H1 (cell line): Measurements from ENCODE around the gene OSCAR. TPM values are rescaled to one million over a fixed set of nuclear protein-coding genes. Genes with fewer than 3 reads are reported as not detected.

Experiments used
- CTCF ChIA-PET: fragments of 300-600 bp; sonication (Branson Sonifier 250); formaldehyde crosslinking; loops from one replicate; lab custom pipeline; 2021; ENCODE audit not compliant: partially characterized antibody; lab: Charles Lee
- POLR2A ChIA-PET: fragments of 300-600 bp; sonication (Branson Sonifier 250); formaldehyde crosslinking; loops from one replicate; lab custom pipeline; 2021; ENCODE audit warnings: inconsistent platforms; ENCODE audit not compliant: partially characterized antibody; lab: Charles Lee
- DNase-seq, 2 experiments: peaks; one replicate each; pipeline versions ENCODE4 v3.0.0 to v3.0.0-alpha.2; 2010 to 2022; ENCODE audit warnings: low spot score in 2 of 2, low read depth in 1 of 2, mixed read lengths in 1 of 2
- FAIRE-seq: peaks from 2 replicates; lab custom pipeline; 2011; peaks lifted over from hg19 to GRCh38; lab: Jason Lieb, UNC
- H2AFZ ChIP-seq: 2 replicates; pipeline ENCODE4 v1.8.1; 2012; ENCODE audit warnings: low read length, inconsistent platforms
- H2AK5ac ChIP-seq: 2 replicates; pipeline ENCODE4 v1.6.1; 2013; ENCODE audit warnings: low read depth, low read length
- H2BK120ac ChIP-seq: replicated peaks from 2 replicates; pipeline ENCODE3; 2013; ENCODE audit warnings: low read depth, low read length, inconsistent platforms
- H2BK12ac ChIP-seq: 2 replicates; pipeline ENCODE4 v1.6.1; 2013; ENCODE audit warnings: low read depth, low read length
- H2BK15ac ChIP-seq: 2 replicates; pipeline ENCODE4 v1.6.1; 2013; ENCODE audit warnings: low read length
- H2BK20ac ChIP-seq: 2 replicates; pipeline ENCODE4 v1.6.1; 2013; ENCODE audit warnings: low read length
- H2BK5ac ChIP-seq: 2 replicates; pipeline ENCODE4 v1.6.1; 2013; ENCODE audit warnings: low read depth, low read length
- H3K14ac ChIP-seq: 2 replicates; pipeline ENCODE4 v1.6.1; 2013; ENCODE audit warnings: inconsistent platforms; ENCODE audit not compliant: insufficient read length
- H3K18ac ChIP-seq: 2 replicates; pipeline ENCODE4 v1.6.1; 2013; ENCODE audit warnings: low read length; ENCODE audit errors: extremely low read depth
- H3K23ac ChIP-seq: 2 replicates; pipeline ENCODE4 v1.6.1; 2013; ENCODE audit warnings: inconsistent platforms; ENCODE audit not compliant: insufficient read length
- H3K23me2 ChIP-seq: 2 replicates; pipeline ENCODE4 v1.6.1; 2013; ENCODE audit warnings: low read depth, low read length
- H3K27ac ChIP-seq: 2 replicates; pipeline ENCODE4 v1.6.1; 2011; ENCODE audit warnings: low read depth, low read length, inconsistent platforms
- H3K27me3 ChIP-seq, 4 experiments: replicated peaks in 1 of 4; 1 replicate in 1 of 4; 2 replicates in 3 of 4; pipeline versions ENCODE4 v1.6.1 to v1.8.1; 2011 to 2013; ENCODE audit warnings: low read length in 3 of 4, mild to moderate bottlenecking in 3 of 4, inconsistent platforms in 2 of 4, mixed read lengths in 2 of 4, moderate library complexity in 1 of 4; ENCODE audit not compliant: control insufficient read depth in 3 of 4, insufficient read depth in 3 of 4; ENCODE audit errors: extremely low read depth in 1 of 4
- H3K36me3 ChIP-seq, 4 experiments: 2 replicates each; pipeline versions ENCODE4 v1.6.1 to v1.8.1; 2011 to 2013; ENCODE audit warnings: mild to moderate bottlenecking in 4 of 4, low read length in 3 of 4, moderate library complexity in 2 of 4, control low read depth in 1 of 4, inconsistent platforms in 1 of 4; ENCODE audit not compliant: insufficient read depth in 4 of 4, control insufficient read depth in 2 of 4
- H3K4ac ChIP-seq: replicated peaks from 2 replicates; pipeline ENCODE3; 2013; ENCODE audit warnings: low read length, low read depth, mixed read lengths, inconsistent platforms; ENCODE audit not compliant: insufficient read length
- H3K4me1 ChIP-seq, 4 experiments: replicated peaks in 1 of 4; 1 replicate in 1 of 4; 2 replicates in 3 of 4; pipeline versions ENCODE4 v1.6.1 to v1.8.1; 2011 to 2013; ENCODE audit warnings: low read length in 3 of 4, inconsistent platforms in 2 of 4, mixed read lengths in 1 of 4; ENCODE audit not compliant: insufficient read depth in 4 of 4, control insufficient read depth in 3 of 4
- H3K4me2 ChIP-seq, 2 experiments: 2 replicates each; pipeline versions ENCODE4 v1.6.1 to v1.8.1; 2011 to 2013; ENCODE audit warnings: low read depth in 2 of 2, low read length in 2 of 2, control low read depth in 1 of 2, inconsistent platforms in 1 of 2, mild to moderate bottlenecking in 1 of 2; ENCODE audit not compliant: insufficient read depth in 1 of 2
- H3K4me3 ChIP-seq, 4 experiments: fragments of 200-600, 300-600 bp in 1 of 4; sonication (generic), shearing (Covaris generic), sonication (Bioruptor Twin) in 1 of 4; 2 replicates each; pipeline versions ENCODE4 v1.5.1 to v1.8.1; 2011 to 2016; ENCODE audit warnings: low read length in 4 of 4, low read depth in 3 of 4, control low read depth in 2 of 4, inconsistent platforms in 2 of 4, mild to moderate bottlenecking in 2 of 4, mixed read lengths in 1 of 4, moderate library complexity in 1 of 4; ENCODE audit not compliant: insufficient read depth in 2 of 4; ENCODE audit errors: extremely low read depth in 1 of 4
- H3K56ac ChIP-seq: replicated peaks from 2 replicates; pipeline ENCODE3; 2013; ENCODE audit warnings: low read depth, mild to moderate bottlenecking, mixed read lengths, low read length, inconsistent platforms; ENCODE audit not compliant: insufficient read length
- H3K79me1 ChIP-seq: 2 replicates; pipeline ENCODE4 v1.6.1; 2013; ENCODE audit warnings: low read depth, low read length, control low read depth
- H3K79me2 ChIP-seq, 2 experiments: 2 replicates each; pipeline versions ENCODE4 v1.6.1 to v1.8.1; 2012 to 2013; ENCODE audit warnings: low read length in 2 of 2, mild to moderate bottlenecking in 2 of 2, inconsistent platforms in 1 of 2; ENCODE audit not compliant: insufficient read depth in 2 of 2, control insufficient read depth in 1 of 2
- H3K9ac ChIP-seq, 4 experiments: replicated peaks in 1 of 4; 1 replicate in 1 of 4; 2 replicates in 3 of 4; pipeline versions ENCODE4 v1.6.1 to v1.8.1; 2011 to 2013; ENCODE audit warnings: low read depth in 3 of 4, low read length in 3 of 4, control low read depth in 2 of 4, mild to moderate bottlenecking in 2 of 4, moderate library complexity in 2 of 4, inconsistent platforms in 1 of 4; ENCODE audit errors: extremely low read depth in 1 of 4
- H3K9me3 ChIP-seq, 2 experiments: 2 replicates each; pipeline versions ENCODE4 v1.6.1 to v1.8.1; 2012 to 2013; ENCODE audit warnings: mild to moderate bottlenecking in 2 of 2, moderate library complexity in 2 of 2, control low read depth in 1 of 2, inconsistent platforms in 1 of 2, low read depth in 1 of 2, low read length in 1 of 2, mixed read lengths in 1 of 2; ENCODE audit not compliant: insufficient read depth in 2 of 2
- H4K20me1 ChIP-seq, 2 experiments: replicated peaks in 1 of 2; 2 replicates each; pipeline versions ENCODE3 to v1.8.1; 2011 to 2013; ENCODE audit warnings: inconsistent platforms in 2 of 2, low read length in 2 of 2, mild to moderate bottlenecking in 1 of 2; ENCODE audit not compliant: insufficient read depth in 2 of 2, control insufficient read depth in 1 of 2
- H4K5ac ChIP-seq: 2 replicates; pipeline ENCODE4 v1.6.1; 2013; ENCODE audit warnings: low read length, low read depth, mixed read lengths, inconsistent platforms; ENCODE audit not compliant: insufficient read length
- H4K8ac ChIP-seq: 2 replicates; pipeline ENCODE4 v1.8.0; 2013; ENCODE audit warnings: mild to moderate bottlenecking, moderate library complexity, low read length, inconsistent platforms; ENCODE audit not compliant: insufficient read depth; ENCODE audit errors: extremely low read depth
- H4K91ac ChIP-seq: replicated peaks from 2 replicates; pipeline ENCODE3; 2013; ENCODE audit warnings: low read length, mixed read lengths, inconsistent platforms; ENCODE audit not compliant: insufficient read length
- RAD21 ChIP-seq, 2 experiments: IDR thresholded peaks in 1 of 2; conservative IDR thresholded peaks in 1 of 2; 2 replicates each; pipeline ENCODE4 v1.6.1; 2011; ENCODE audit warnings: low read depth in 2 of 2, low read length in 2 of 2, improper control_type of control experiment in 1 of 2, inconsistent platforms in 1 of 2, mild to moderate bottlenecking in 1 of 2, moderate library complexity in 1 of 2
- WGBS, 2 experiments: shearing (Covaris generic) in 1 of 2; methylation state at CpG; one replicate each; pipeline versions ENCODE4 v1.1.6 to v1.1.7; 2013 to 2015; ENCODE audit warnings: low lambda C conversion rate in 2 of 2, mixed read lengths in 2 of 2, inconsistent platforms in 1 of 2, low coverage in 1 of 2, missing lambda C conversion rate in 1 of 2; ENCODE audit not compliant: insufficient replicate concordance in 2 of 2, insufficient coverage in 1 of 2, insufficient read length in 1 of 2; ENCODE audit errors: extremely low coverage in 1 of 2, missing lambda C conversion rate in 1 of 2; 5-methylcytosine and 5-hydroxymethylcytosine counted together
- polyA plus RNA-seq, 7 experiments: library from polyadenylated mRNA; depleted of rRNA in 3 of 7; stranded (reverse) in 5 of 7; unstranded in 2 of 7; fragments of >200 nt in 5 of 7; fragments of 200-250 nt in 2 of 7; gene quantifications; 1 replicate in 5 of 7; 2 replicates in 1 of 7; 4 replicates in 1 of 7; pipeline versions ENCODE4 v1.2.1 to v1.2.3, GENCODE V29; 2011 to 2013; ENCODE audit warnings: missing spikeins in 2 of 7, mixed read lengths in 2 of 7
- total RNA-seq: library from RNA; stranded (reverse); fragmentation: NEBNext Ultra II Directional; extraction: Animal tissue kit (Norgen Biotek cat#: 25700); gene quantifications from 2 replicates; pipeline ENCODE4 v1.2.1, GENCODE V29; 2021
- TF ChIP-seq, protein P1 (sequence below): IDR thresholded peaks from 2 replicates; pipeline ENCODE4 v1.6.1; 2011; ENCODE audit warnings: low read depth, mild to moderate bottlenecking, low read length; ENCODE audit not compliant: insufficient read depth

OSCAR gene
- total and polyA plus RNA-seq, 2 of the 8 experiments (the other 6 are each of a cell fraction or from before 2014, with no cell fraction given): 1.1 TPM

DNA sequence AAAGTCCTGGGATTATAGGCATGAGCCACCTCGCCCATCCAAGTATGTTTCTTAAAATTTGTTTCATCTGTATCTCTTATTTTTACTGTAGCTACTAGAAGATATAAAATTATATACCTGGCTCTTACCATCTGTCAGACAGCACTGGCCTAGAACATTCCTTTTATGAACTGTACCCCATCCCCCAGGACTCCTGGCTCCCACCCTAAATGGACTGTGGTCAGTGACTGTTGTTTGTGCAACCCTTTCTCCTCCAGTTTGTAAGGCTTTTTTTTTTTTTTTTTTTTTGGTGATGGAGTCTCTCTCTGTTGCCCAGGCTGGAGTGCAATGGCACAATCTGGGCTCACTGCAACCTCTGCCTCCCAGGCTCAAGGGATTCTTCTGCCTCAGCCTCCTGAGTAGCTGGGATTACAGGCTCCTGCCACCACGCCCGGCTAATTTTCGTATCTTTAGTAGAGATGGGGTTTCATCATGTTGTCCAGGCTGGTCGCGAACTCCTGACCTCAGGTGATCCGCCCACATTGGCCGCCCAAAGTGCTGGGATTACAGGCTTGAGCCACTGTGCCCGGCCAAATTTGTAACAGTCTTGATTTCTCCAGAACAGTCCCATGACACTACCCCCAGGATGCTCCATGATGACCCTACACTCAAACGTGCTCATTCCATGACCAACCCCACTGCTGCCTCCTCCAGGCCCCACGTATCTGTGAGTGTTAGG, 4.6 kb upstream of the OSCAR start:
- no peak overlapping the region for H2BK120ac ChIP-seq
- 79% methylated on average over 11 of the region's 11 CpGs; no CpG with 5 or more reads in 1 of the 2 experiments for WGBS, 2 experiments
- no peak overlapping the region for H3K4me3 ChIP-seq
- peaks cover 5% of the 10 kb centered on the region for H3K23me2 ChIP-seq
- peaks cover 3 to 12% of the 10 kb centered on the region in 2 experiments for H4K20me1 ChIP-seq
- no peaks in the 10 kb centered on the region for H3K9me3 ChIP-seq
- H3K27ac ChIP-seq: no peak overlapping the region
- no peak overlapping the region for H3K4ac ChIP-seq
- H2BK20ac ChIP-seq: no peak overlapping the region
- ChIA-PET CTCF (interaction anchor here (0.6 kb wide), 1 partner anchor 69 kb away, joined by 3 read pairs; no protein-coding TSS in a partner anchor), POLR2A (interaction anchor here (1.2 to 9.2 kb wide), 2 partner anchors 11 to 49 kb away, joined by 3 to 116 read pairs; partner anchors contain the start of genes PRPF31 and TFPT)
- no peak overlapping the region for H2AFZ ChIP-seq
- no peak overlapping the region for H3K56ac ChIP-seq
- no peak overlapping the region for H4K91ac ChIP-seq
- no peaks in the 10 kb centered on the region for H3K27me3 ChIP-seq
- peaks cover 14 to 47% (median 38%) of the 10 kb centered on the region in 4 experiments; a peak in 7 of 8 replicates for H3K36me3 ChIP-seq
- no peak overlapping the region; a peak in 1 of 4 replicates for H3K4me2 ChIP-seq
- no peak overlapping the region for H2AK5ac ChIP-seq
- FAIRE-seq (no peak), DNase-seq (no peak)
- TF ChIP-seq, protein P1, sequence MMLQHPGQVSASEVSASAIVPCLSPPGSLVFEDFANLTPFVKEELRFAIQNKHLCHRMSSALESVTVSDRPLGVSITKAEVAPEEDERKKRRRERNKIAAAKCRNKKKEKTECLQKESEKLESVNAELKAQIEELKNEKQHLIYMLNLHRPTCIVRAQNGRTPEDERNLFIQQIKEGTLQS: no peak
- TF ChIP-seq RAD21 (IDR thresholded peaks at IDR 0.05 in 1 of 2, conservative IDR thresholded peaks at IDR 0.05 in 1 of 2; ENCODE audit: low read depth in 2 of 2, low read length in 2 of 2): no peak
- no peak overlapping the region for H2BK15ac ChIP-seq
- no peaks in the 10 kb centered on the region; the same call in 1 of the 2 replicates for H3K79me1 ChIP-seq
- no peak overlapping the region for H3K9ac ChIP-seq
- H3K18ac ChIP-seq: no peak overlapping the region
- H2BK5ac ChIP-seq: no peak overlapping the region
- no peak overlapping the region for H3K14ac ChIP-seq
- H4K8ac ChIP-seq: no peak overlapping the region; the same call in 1 of the 2 replicates
- no peak overlapping the region for H2BK12ac ChIP-seq
- no peak overlapping the region for H3K23ac ChIP-seq
- peaks cover 0 to 13% of the 10 kb centered on the region in 2 experiments; a peak in 2 of 4 replicates for H3K79me2 ChIP-seq
- 0 out of 7 replicates have a peak, but pooled peaks cover 0 to 2% (median 0%) of the 10 kb centered on the region in 4 experiments for H3K4me1 ChIP-seq
- H4K5ac ChIP-seq: no peak overlapping the region
